ENCODE data around the gene GFOD1.

GFOD1 gene

DNA sequence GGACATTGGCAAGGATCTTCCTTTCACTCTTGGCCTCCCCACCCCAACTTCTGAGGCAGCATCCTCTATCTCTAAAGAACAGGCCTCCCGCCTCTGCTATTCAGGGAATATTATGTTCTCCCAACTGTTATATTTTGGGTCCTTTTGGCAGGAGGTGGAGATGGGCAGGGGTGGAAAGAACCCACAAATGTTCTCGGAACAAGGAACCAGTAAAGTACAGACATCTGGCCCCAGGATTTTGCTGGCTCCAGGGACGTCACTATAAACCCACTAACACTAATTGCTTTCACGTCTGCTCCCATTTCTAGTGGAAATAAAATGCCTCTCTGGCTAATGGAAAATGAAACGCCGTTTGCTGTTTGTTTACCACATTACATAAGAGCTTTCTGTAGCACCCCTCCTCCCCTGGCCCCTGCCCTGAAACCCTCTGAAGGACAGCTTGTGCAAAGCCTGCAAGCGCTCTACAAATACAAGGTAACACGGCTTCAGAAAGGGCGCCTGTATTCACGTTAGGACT lies 81.4 kb downstream of the GFOD1 start:
- Histone ChIP-seq H2BK5ac (ENCODE audit: low read length) (no peak overlapping the region), H3K4ac (ENCODE audit: low read length) (no peak overlapping the region), H2AFZ (ENCODE audit: low read length) (no peak overlapping the region), H3K9me3 (replicated peaks in 1 of 2; ENCODE audit: control insufficient read depth in 2 of 2, insufficient read depth in 1 of 2, low read depth in 1 of 2, low read length in 2 of 2) (no peaks in the 10 kb centered on the region), H3K18ac (ENCODE audit: low read length) (no peak overlapping the region), H3K4me3 (ENCODE audit: low read length in 2 of 2) (no peak overlapping the region), H3K4me2 (ENCODE audit: insufficient read depth, low read length, poor library complexity, severe bottlenecking) (no peak overlapping the region), H3K27ac (replicated peaks; ENCODE audit: low read length) (no peak overlapping the region), H2BK12ac (ENCODE audit: low read length) (no peak overlapping the region), H3K36me3 (replicated peaks in 1 of 2; ENCODE audit: control insufficient read depth in 2 of 2, insufficient read depth in 2 of 2, low read length in 2 of 2) (no peaks in the 10 kb centered on the region), H4K91ac (ENCODE audit: low read depth, low read length, poor library complexity) (no peak overlapping the region), H3K14ac (ENCODE audit: low read length) (no peak overlapping the region), H2BK120ac (ENCODE audit: low read depth, low read length) (no peak overlapping the region), H3K79me1 (ENCODE audit: low read depth, low read length) (no peaks in the 10 kb centered on the region), H4K8ac (ENCODE audit: low read depth, low read length) (no peak overlapping the region), H3K9ac (ENCODE audit: low read depth, low read length, poor library complexity) (no peak overlapping the region), H3K27me3 (ENCODE audit: control insufficient read depth in 3 of 3, insufficient read depth in 3 of 3, low read depth in 1 of 3, low read length in 3 of 3) (no peaks in the 10 kb centered on the region), H3K4me1 (ENCODE audit: control insufficient read depth in 2 of 2, insufficient read depth in 1 of 2, low read depth in 1 of 2, low read length in 2 of 2) (no peaks in the 10 kb centered on the region), H3K23ac (ENCODE audit: low read depth, low read length, poor library complexity) (no peak overlapping the region), H2BK15ac (ENCODE audit: low read length) (no peak overlapping the region), H2AK5ac (ENCODE audit: low read depth, low read length) (no peak overlapping the region)
- DNase-seq (ENCODE audit: low spot score), result no peak
- WGBS, 2 donors (ENCODE audit: extremely low coverage in 2 of 2, insufficient read length in 2 of 2, insufficient replicate concordance in 1 of 2), result no CpG with 5 or more reads among the region's 10 CpGs

DNA sequence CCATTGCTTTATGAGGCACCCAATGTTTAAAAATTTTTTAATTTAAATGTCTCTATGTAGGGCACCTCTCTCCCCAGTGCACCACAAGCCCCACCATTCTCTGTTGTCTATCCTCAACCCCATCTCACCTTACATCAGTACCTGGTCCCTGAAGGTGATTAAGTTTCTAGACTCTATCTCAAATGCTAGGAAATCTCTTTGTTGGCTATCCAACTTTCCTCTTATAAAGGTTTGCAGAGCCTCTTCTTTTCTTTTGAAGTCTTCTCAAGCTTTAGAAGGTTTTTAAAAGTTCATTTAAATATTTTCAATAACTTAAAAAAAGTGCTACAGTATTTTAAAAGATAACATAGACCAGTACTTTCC lies 82.5 kb downstream of the GFOD1 start:
- H3K4me1 ChIP-seq (ENCODE audit: control insufficient read depth in 2 of 2, insufficient read depth in 1 of 2, low read depth in 1 of 2, low read length in 2 of 2), result no peaks in the 10 kb centered on the region
- H3K4ac ChIP-seq (ENCODE audit: low read length), result no peak overlapping the region
- H3K36me3 ChIP-seq (replicated peaks in 1 of 2; ENCODE audit: control insufficient read depth in 2 of 2, insufficient read depth in 2 of 2, low read length in 2 of 2), result no peaks in the 10 kb centered on the region
- no peak overlapping the region for H2AK5ac ChIP-seq (ENCODE audit: low read depth, low read length)
- H3K14ac ChIP-seq (ENCODE audit: low read length), result no peak overlapping the region
- no peak overlapping the region for H3K27ac ChIP-seq (replicated peaks; ENCODE audit: low read length)
- no peak overlapping the region for H2BK5ac ChIP-seq (ENCODE audit: low read length)
- H3K18ac ChIP-seq (ENCODE audit: low read length), result no peak overlapping the region
- no peak overlapping the region for H4K91ac ChIP-seq (ENCODE audit: low read depth, low read length, poor library complexity)
- no peak overlapping the region for H2AFZ ChIP-seq (ENCODE audit: low read length)
- no peaks in the 10 kb centered on the region for H3K27me3 ChIP-seq (ENCODE audit: control insufficient read depth in 3 of 3, insufficient read depth in 3 of 3, low read depth in 1 of 3, low read length in 3 of 3)
- no peak overlapping the region for H3K4me2 ChIP-seq (ENCODE audit: insufficient read depth, low read length, poor library complexity, severe bottlenecking)
- no peak overlapping the region for H2BK15ac ChIP-seq (ENCODE audit: low read length)
- no peak overlapping the region for H3K23ac ChIP-seq (ENCODE audit: low read depth, low read length, poor library complexity)
- H2BK12ac ChIP-seq (ENCODE audit: low read length), result no peak overlapping the region
- H3K79me1 ChIP-seq (ENCODE audit: low read depth, low read length), result no peaks in the 10 kb centered on the region
- no peaks in the 10 kb centered on the region for H3K9me3 ChIP-seq (replicated peaks in 1 of 2; ENCODE audit: control insufficient read depth in 2 of 2, insufficient read depth in 1 of 2, low read depth in 1 of 2, low read length in 2 of 2)
- H4K8ac ChIP-seq (ENCODE audit: low read depth, low read length), result no peak overlapping the region
- DNase-seq (ENCODE audit: low spot score), result no peak
- H3K9ac ChIP-seq (ENCODE audit: low read depth, low read length, poor library complexity), result no peak overlapping the region
- H3K4me3 ChIP-seq (ENCODE audit: low read length in 2 of 2), result no peak overlapping the region
- H2BK120ac ChIP-seq (ENCODE audit: low read depth, low read length), result no peak overlapping the region

DNA sequence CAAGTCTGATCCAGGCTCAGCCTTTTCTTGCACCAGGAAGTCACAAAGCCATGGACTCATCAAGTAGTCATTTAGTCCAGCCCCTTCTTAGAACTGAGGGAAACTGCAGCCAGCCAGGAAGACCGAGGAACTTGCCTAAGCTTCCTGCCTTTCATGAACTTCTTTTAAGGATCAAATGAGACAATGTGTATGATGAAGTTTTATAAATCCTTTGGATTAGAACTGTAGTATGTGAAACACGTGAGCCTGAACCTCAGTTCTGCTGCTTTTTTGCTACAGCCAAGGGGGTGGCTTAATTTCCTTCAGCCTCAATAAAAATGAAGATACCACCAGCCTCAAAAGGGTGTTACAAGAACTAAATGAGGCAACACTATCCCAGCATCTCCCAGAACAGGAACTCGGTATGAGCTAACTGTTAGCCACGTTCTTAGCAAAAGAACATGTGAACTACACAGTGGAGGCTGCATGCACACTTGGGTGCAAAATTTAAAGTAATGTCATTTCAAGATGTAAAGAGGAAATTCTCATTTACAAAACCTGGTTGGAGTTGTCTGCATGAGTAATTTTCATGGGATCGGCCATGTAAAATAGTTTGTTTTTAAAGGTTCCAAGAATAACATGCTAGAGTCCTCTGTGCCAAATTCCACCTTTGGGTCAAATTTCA lies 83.0 kb downstream of the GFOD1 start:
- Histone ChIP-seq H3K18ac (ENCODE audit: low read length) (no peak overlapping the region), H2BK120ac (ENCODE audit: low read depth, low read length) (no peak overlapping the region), H2BK15ac (ENCODE audit: low read length) (no peak overlapping the region), H2AK5ac (ENCODE audit: low read depth, low read length) (no peak overlapping the region), H3K14ac (ENCODE audit: low read length) (no peak overlapping the region), H3K36me3 (replicated peaks in 1 of 2; ENCODE audit: control insufficient read depth in 2 of 2, insufficient read depth in 2 of 2, low read length in 2 of 2) (no peaks in the 10 kb centered on the region), H3K9me3 (replicated peaks in 1 of 2; ENCODE audit: control insufficient read depth in 2 of 2, insufficient read depth in 1 of 2, low read depth in 1 of 2, low read length in 2 of 2) (no peaks in the 10 kb centered on the region), H4K8ac (ENCODE audit: low read depth, low read length) (no peak overlapping the region), H4K91ac (ENCODE audit: low read depth, low read length, poor library complexity) (no peak overlapping the region), H2BK5ac (ENCODE audit: low read length) (no peak overlapping the region), H3K27ac (replicated peaks; ENCODE audit: low read length) (no peak overlapping the region), H3K4me2 (ENCODE audit: insufficient read depth, low read length, poor library complexity, severe bottlenecking) (no peak overlapping the region), H3K27me3 (ENCODE audit: control insufficient read depth in 3 of 3, insufficient read depth in 3 of 3, low read depth in 1 of 3, low read length in 3 of 3) (no peaks in the 10 kb centered on the region), H3K4me1 (ENCODE audit: control insufficient read depth in 2 of 2, insufficient read depth in 1 of 2, low read depth in 1 of 2, low read length in 2 of 2) (no peaks in the 10 kb centered on the region), H3K23ac (ENCODE audit: low read depth, low read length, poor library complexity) (no peak overlapping the region), H2AFZ (ENCODE audit: low read length) (no peak overlapping the region), H3K4ac (ENCODE audit: low read length) (no peak overlapping the region), H3K79me1 (ENCODE audit: low read depth, low read length) (no peaks in the 10 kb centered on the region), H3K4me3 (ENCODE audit: low read length in 2 of 2) (no peak overlapping the region), H2BK12ac (ENCODE audit: low read length) (no peak overlapping the region), H3K9ac (ENCODE audit: low read depth, low read length, poor library complexity) (no peak overlapping the region)
- no CpG with 5 or more reads among the region's 5 CpGs for WGBS, 2 donors (ENCODE audit: extremely low coverage in 2 of 2, insufficient read length in 2 of 2, insufficient replicate concordance in 1 of 2)
- DNase-seq (ENCODE audit: low spot score), result no peak

- no peak overlapping the region for H4K8ac ChIP-seq (ENCODE audit: low read depth, low read length)
- H3K18ac ChIP-seq (ENCODE audit: low read length), result no peak overlapping the region
- H2BK5ac ChIP-seq (ENCODE audit: low read length), result no peak overlapping the region
- H3K27ac ChIP-seq (replicated peaks; ENCODE audit: low read length), result no peak overlapping the region
- H2BK120ac ChIP-seq (ENCODE audit: low read depth, low read length), result no peak overlapping the region
- H3K4me3 ChIP-seq (ENCODE audit: low read length in 2 of 2), result no peak overlapping the region
- H3K79me1 ChIP-seq (ENCODE audit: low read depth, low read length), result no peaks in the 10 kb centered on the region
- no peak overlapping the region for H2AFZ ChIP-seq (ENCODE audit: low read length)
- H2AK5ac ChIP-seq (ENCODE audit: low read depth, low read length), result no peak overlapping the region
- no peak overlapping the region for H3K14ac ChIP-seq (ENCODE audit: low read length)
- H3K4me2 ChIP-seq (ENCODE audit: insufficient read depth, low read length, poor library complexity, severe bottlenecking), result no peak overlapping the region
- H4K91ac ChIP-seq (ENCODE audit: low read depth, low read length, poor library complexity), result no peak overlapping the region
- no peak overlapping the region for H2BK12ac ChIP-seq (ENCODE audit: low read length)
- no peaks in the 10 kb centered on the region for H3K9me3 ChIP-seq (replicated peaks in 1 of 2; ENCODE audit: control insufficient read depth in 2 of 2, insufficient read depth in 1 of 2, low read depth in 1 of 2, low read length in 2 of 2)
- WGBS, 2 donors (ENCODE audit: extremely low coverage in 2 of 2, insufficient read length in 2 of 2, insufficient replicate concordance in 1 of 2), result no CpG with 5 or more reads among the region's 3 CpGs
- H2BK15ac ChIP-seq (ENCODE audit: low read length), result no peak overlapping the region
- no peak overlapping the region for H3K23ac ChIP-seq (ENCODE audit: low read depth, low read length, poor library complexity)
- H3K9ac ChIP-seq (ENCODE audit: low read depth, low read length, poor library complexity), result no peak overlapping the region
- no peaks in the 10 kb centered on the region for H3K27me3 ChIP-seq (ENCODE audit: control insufficient read depth in 3 of 3, insufficient read depth in 3 of 3, low read depth in 1 of 3, low read length in 3 of 3)
- H3K4me1 ChIP-seq (ENCODE audit: control insufficient read depth in 2 of 2, insufficient read depth in 1 of 2, low read depth in 1 of 2, low read length in 2 of 2), result no peaks in the 10 kb centered on the region
- no peaks in the 10 kb centered on the region for H3K36me3 ChIP-seq (replicated peaks in 1 of 2; ENCODE audit: control insufficient read depth in 2 of 2, insufficient read depth in 2 of 2, low read length in 2 of 2)
- DNase-seq (ENCODE audit: low spot score), result no peak
- H3K4ac ChIP-seq (ENCODE audit: low read length), result no peak overlapping the region
These were observed 84.7 kb downstream of the GFOD1 start for GRCh38 chr6:13402711-13403110.

All from neuronal stem cell (in vitro differentiated cells).